Dedifferentiated amniotic fluid mesenchymal stem cell (primary cell): ENCODE measurements around the gene CTCF.

Source experiments
- DNase-seq: peaks from one replicate; pipeline ENCODE4 v3.0.0-alpha.2; 2016; ENCODE audit errors: extremely low spot score

Gene CTCF

GRCh38 chr16:67679935-67680897 is 117.9 kb downstream of the CTCF start:
- DNase-seq, result no peak

- DNase-seq, result no peak
Observed at GRCh38 chr16:67683767-67684166, 121.4 kb downstream of the CTCF start.

GRCh38 chr16:67685388-67686112 is 123.2 kb downstream of the CTCF start:
- no peak for DNase-seq
